ENCODE measurements around the gene UPF2.
"Not testable (repeated sequence)": the region's sequence is repeated elsewhere in the genome, so short reads cannot be mapped to it uniquely, and the experiment has no call there.

Gene UPF2

DNA sequence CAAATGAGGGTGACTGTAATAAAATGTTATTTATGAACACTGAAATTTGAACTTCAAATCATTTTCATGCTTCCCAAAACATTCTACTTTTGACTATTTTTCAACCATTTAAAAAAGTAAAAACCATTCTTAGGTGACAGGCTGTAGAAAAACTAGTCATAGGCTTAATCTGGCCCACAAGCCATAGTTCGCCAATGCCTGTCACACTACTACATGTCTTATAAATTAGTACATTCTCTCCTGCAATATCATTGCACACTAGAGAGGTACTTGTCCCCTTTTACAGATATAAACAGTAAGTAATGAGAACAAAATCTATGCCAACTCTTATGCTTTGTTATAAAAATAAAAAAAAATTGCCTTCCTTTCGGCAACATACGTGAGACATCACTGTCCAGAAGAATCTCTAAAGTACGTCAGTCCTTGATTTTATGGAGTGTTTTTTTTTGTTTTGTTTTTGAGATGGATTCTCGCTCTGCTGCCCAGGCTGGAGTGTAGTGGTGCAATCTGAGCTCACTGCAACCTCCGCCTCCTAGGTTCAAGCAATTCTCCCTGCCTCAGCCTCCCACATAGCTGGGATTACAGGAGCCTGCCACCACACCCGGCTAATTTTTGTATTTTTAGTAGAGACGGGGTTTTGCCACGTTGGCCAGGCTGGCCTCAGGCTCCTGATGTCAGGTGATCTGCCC, 23.2 kb downstream of the UPF2 start:
- TF ChIP-seq, protein P1, sequence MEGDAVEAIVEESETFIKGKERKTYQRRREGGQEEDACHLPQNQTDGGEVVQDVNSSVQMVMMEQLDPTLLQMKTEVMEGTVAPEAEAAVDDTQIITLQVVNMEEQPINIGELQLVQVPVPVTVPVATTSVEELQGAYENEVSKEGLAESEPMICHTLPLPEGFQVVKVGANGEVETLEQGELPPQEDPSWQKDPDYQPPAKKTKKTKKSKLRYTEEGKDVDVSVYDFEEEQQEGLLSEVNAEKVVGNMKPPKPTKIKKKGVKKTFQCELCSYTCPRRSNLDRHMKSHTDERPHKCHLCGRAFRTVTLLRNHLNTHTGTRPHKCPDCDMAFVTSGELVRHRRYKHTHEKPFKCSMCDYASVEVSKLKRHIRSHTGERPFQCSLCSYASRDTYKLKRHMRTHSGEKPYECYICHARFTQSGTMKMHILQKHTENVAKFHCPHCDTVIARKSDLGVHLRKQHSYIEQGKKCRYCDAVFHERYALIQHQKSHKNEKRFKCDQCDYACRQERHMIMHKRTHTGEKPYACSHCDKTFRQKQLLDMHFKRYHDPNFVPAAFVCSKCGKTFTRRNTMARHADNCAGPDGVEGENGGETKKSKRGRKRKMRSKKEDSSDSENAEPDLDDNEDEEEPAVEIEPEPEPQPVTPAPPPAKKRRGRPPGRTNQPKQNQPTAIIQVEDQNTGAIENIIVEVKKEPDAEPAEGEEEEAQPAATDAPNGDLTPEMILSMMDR (IDR thresholded peaks at IDR 0.05): no peak
- no peak for TF ChIP-seq ZFX (IDR thresholded peaks at IDR 0.05; ENCODE audit: borderline replicate concordance)
- no peak overlapping the region for H3K27ac ChIP-seq

DNA sequence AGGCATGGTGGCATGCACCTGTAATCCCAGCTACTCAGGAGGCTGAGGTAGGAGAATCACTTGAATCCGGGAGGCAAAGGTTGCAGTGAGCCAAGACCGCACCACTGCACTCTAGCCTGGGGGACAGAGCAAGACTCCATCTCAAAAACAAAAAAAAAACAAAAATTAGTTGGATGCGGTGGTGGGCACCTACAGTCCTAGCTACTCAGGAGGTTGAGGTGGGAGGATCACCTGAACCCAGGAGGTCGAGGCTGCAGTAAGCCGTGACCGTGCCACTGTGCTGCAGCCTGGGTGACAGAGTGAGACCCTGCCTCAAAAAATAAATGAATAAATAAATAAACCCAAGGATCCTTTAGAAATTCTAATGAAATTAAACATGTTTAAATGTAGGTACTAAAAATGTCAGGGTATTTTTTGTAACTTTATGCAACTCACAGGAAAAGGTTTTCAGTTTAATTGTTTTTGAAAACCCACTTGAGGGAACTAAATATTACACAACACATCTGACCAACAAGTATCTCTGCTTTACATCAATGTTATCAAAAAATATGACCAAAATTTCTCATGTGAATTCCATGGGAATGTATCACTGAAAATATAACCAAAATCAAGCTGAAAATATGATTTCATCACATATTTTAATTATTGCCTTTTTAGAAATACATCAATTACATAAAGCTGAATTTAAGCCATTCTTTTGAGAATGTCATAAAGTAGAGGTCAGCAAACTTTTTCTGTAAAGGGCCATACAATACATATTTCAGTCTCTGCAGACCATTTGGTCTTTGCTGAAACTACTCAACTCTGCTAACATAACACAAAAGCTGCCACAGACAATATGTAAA, 23.9 kb downstream of the UPF2 start:
- no peak for TF ChIP-seq ZFX (IDR thresholded peaks at IDR 0.05; ENCODE audit: borderline replicate concordance)
- TF ChIP-seq, protein P1 (IDR thresholded peaks at IDR 0.05): no peak
- H3K27ac ChIP-seq: no peak overlapping the region

DNA sequence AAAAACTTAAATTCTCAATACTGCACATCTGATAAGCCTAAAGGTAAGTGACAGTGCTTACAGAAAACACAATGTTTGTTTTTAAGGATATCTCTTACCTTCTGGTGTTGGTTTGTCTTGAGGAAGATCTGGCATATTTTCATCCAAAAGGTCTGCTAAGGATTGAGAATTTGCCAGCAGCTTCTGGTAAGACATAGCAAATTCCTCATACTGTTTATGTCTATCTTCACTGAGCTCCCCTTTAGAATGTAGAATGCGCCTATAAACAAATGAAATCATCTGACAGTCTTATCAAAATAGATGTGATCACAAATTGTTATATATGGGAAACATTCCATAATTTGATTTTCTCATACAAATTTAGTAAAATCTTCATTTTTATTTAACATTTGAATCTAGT, 28.7 kb downstream of the UPF2 start:
- H3K27ac ChIP-seq: no peak overlapping the region
- TF ChIP-seq, protein P1 (IDR thresholded peaks at IDR 0.05): no peak
- TF ChIP-seq ZFX (IDR thresholded peaks at IDR 0.05; ENCODE audit: borderline replicate concordance): no peak

DNA sequence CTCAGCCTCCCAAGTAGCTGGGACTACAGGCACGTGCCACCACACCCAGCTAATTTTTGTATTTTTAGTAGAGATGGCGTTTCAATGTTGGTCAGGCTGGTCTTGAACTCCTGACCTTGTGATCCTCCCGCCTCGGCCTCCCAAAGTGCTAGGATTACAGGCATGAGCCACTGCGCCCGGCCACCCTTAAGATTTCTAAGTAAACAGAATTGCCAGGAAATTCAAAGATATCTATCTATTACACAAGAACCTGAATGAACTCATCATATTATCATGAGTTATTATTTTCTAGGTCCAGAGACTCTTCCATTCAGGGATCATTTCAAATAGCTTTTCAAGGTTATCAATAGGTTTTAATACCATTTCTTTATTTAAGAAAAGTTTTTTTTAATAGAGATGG, 29.2 kb downstream of the UPF2 start:
- H3K27ac ChIP-seq: not testable (repeated sequence)

DNA sequence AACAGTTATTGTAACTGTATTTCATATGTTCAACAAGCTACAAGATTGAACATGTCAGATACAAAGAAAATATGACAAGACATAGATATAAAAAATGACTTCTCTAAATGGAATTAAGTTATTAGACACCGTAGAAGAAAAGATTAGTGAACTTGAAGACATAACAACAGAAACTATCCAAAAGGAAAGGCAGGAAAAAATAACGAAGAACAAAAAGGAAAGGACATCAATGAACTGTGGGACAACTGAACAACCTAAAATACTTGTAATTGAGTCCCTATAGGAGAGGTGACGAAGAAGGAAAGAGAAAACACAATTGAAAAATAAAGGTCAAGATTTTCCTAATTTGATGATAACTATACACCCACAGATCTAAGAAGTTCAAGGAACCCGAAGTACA, 32.3 kb downstream of the UPF2 start:
- H3K27ac ChIP-seq: no peak overlapping the region
- TF ChIP-seq ZFX (IDR thresholded peaks at IDR 0.05; ENCODE audit: borderline replicate concordance): no peak
- TF ChIP-seq, protein P1 (IDR thresholded peaks at IDR 0.05): no peak

DNA sequence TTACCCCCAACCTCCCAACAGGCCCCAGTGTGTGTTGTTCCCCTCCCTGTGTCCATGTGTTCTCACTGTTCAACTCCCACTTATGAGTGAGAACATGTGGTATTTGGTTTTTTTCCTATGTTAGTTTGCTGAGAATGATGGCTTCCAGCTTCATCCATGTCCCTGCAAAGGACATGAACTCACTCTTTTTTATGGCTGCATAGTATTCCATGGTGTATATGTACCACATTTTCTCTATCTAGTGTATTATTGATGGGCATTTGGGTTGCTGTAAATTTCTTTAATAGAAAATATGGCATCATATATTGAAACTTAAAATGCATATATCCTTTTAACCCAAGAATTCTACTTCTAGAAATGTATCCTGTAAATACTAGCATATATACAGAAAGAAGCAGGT, 33.8 kb downstream of the UPF2 start:
- H3K27ac ChIP-seq: not testable (repeated sequence)

DNA sequence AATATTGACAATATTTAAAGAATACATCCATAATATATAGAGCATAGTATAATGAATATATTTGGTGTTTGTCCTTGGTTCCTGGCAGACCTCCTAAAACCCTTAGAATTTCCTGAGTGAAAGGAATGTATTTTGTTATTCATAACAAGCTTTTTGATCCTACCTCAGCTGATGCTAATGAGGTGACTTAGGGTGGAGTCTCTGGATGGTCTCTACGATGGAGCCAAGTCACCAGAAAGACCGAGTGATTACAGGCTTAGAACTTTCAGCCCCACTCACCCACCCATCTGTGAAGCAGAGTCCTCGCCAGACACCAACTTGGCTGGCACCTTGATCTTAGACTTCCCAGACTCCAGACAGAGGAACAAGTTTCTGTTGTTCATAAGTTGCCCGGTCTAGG, 35.9 kb downstream of the UPF2 start:
- no peak for TF ChIP-seq ZFX (IDR thresholded peaks at IDR 0.05; ENCODE audit: borderline replicate concordance)
- TF ChIP-seq, protein P1 (IDR thresholded peaks at IDR 0.05): no peak
- no peak overlapping the region for H3K27ac ChIP-seq

DNA sequence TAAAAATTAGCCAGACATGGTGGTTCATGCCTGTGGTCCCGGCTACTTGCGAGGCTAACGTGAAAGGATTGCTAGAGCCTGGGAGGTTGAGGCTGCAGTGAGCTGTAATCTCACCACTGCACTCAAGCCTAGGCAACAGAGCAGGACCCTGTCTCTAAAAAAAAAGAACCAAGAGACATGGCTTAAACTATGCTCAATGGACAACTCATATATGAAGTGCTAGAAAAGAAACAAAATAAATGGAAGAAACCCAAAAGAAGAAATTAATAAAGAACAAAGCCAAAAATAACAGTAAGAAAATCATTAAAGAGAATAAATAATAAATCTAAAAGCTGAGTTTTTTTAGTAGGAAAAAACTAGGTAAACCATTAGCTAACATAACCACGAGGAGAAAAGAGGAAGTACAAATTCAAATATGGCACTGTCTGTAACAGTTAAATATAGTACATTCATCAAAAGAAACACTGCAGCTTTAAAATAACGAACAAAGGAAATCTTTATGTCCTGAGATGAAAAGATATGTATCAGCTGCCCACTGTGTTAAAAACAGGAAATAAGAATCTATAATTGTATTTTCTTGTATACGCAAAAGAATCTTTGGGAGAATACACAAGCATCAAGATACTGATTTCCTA, 48.7 kb downstream of the UPF2 start:
- H3K27ac ChIP-seq: no peak overlapping the region

More for the DNA sequence above, 48.7 kb downstream of the UPF2 start:
- TF ChIP-seq, protein P1 (IDR thresholded peaks at IDR 0.05): no peak
- no peak for TF ChIP-seq ZFX (IDR thresholded peaks at IDR 0.05; ENCODE audit: borderline replicate concordance)
